OCI-LY7 (cell line): ENCODE data around the gene NLGN1. TPM values are rescaled to one million over a fixed set of nuclear protein-coding genes. Genes with fewer than 3 reads are reported as not detected.

Experiments
- BruUV-seq: library from RNA; stranded (reverse); fragments of 400-500 nt; replicated peaks from 2 replicates; lab custom pipeline; 2021; lab: Mats Ljungman, UMichigan
- CTCF ChIA-PET: fragments of 300-600 bp; sonication (Branson Sonifier 250); formaldehyde crosslinking; loops from one replicate; lab custom pipeline; 2022; ENCODE audit warnings: antibody characterized with exemption; ENCODE audit not compliant: unreplicated experiment; lab: Charles Lee
- POLR2A ChIA-PET: fragments of 300-600 bp; sonication (Branson Sonifier 250); formaldehyde crosslinking; loops from one replicate; lab custom pipeline; 2022; ENCODE audit warnings: antibody characterized with exemption; lab: Charles Lee
- DNase-seq: peaks from one replicate; pipeline ENCODE4 v3.0.0-alpha.2; 2015; ENCODE audit warnings: low spot score
- H2AFZ ChIP-seq: fragments of 200-600 bp; sonication (generic), shearing (Covaris generic); 2 replicates; pipeline ENCODE4 v1.6.1; 2014; ENCODE audit warnings: mild to moderate bottlenecking, antibody characterized with exemption, low read length, moderate library complexity
- H3K27ac ChIP-seq: fragments of 200-600 bp; sonication (generic); 2 replicates; pipeline ENCODE4 v1.5.1; 2014; ENCODE audit warnings: mixed run types, low read depth, mild to moderate bottlenecking, moderate library complexity, low read length, inconsistent platforms; ENCODE audit not compliant: poor library complexity, severe bottlenecking
- H3K36me3 ChIP-seq: fragments of 200-600 bp; sonication (generic); 2 replicates; pipeline ENCODE4 v1.6.1; 2014; ENCODE audit warnings: mild to moderate bottlenecking, antibody characterized with exemption, low read length, moderate library complexity, mixed read lengths; ENCODE audit not compliant: insufficient read depth
- H3K4me1 ChIP-seq: fragments of 200-600 bp; sonication (generic); 2 replicates; pipeline ENCODE4 v1.5.1; 2014; ENCODE audit warnings: mild to moderate bottlenecking, low read length; ENCODE audit not compliant: insufficient read depth, poor library complexity, severe bottlenecking
- H3K4me2 ChIP-seq: fragments of 200-600 bp; sonication (generic); 2 replicates; pipeline ENCODE4 v1.6.1; 2014; ENCODE audit warnings: mild to moderate bottlenecking, low read length
- H3K4me3 ChIP-seq: fragments of 200-600 bp; sonication (generic); 2 replicates; pipeline ENCODE4 v1.5.1; 2014; ENCODE audit warnings: mild to moderate bottlenecking, low read depth, low read length; ENCODE audit not compliant: poor library complexity, severe bottlenecking
- H3K79me2 ChIP-seq: fragments of 200-600 bp; sonication (generic); 2 replicates; pipeline ENCODE4 v1.6.1; 2016; ENCODE audit warnings: low read depth, mild to moderate bottlenecking, low read length, moderate library complexity, mixed read lengths; ENCODE audit not compliant: insufficient read depth
- H3K9me2 ChIP-seq: fragments of 200-600 bp; sonication (generic); 2 replicates; pipeline ENCODE4 v1.6.1; 2016; ENCODE audit warnings: mild to moderate bottlenecking, low read length, mixed read lengths; ENCODE audit not compliant: insufficient read depth
- H3K9me3 ChIP-seq: fragments of 200-600 bp; sonication (generic); 2 replicates; pipeline ENCODE4 v1.6.1; 2014; ENCODE audit warnings: mild to moderate bottlenecking, mixed run types, low read length, mixed read lengths
- H4K20me1 ChIP-seq: fragments of 200-600 bp; sonication (generic); 2 replicates; pipeline ENCODE4 v1.6.1; 2014; ENCODE audit warnings: mild to moderate bottlenecking, antibody characterized with exemption, low read length, moderate library complexity, mixed read lengths; ENCODE audit not compliant: insufficient read depth
- EZH2phosphoT487 ChIP-seq: fragments of 200-600 bp; sonication (generic); IDR thresholded peaks from 2 replicates; pipeline ENCODE4 v1.6.1; 2018; ENCODE audit warnings: low read depth, borderline replicate concordance, mild to moderate bottlenecking, mixed run types, antibody characterized with exemption, low read length, moderate library complexity, mixed read lengths
- intact Hi-C: fragments of 100-400 bp; cut with micrococcal nuclease; formaldehyde crosslinking; loops from one replicate; pipeline ENCODE4 v1.10.0; 2022; ENCODE audit not compliant: unreplicated experiment
- total RNA-seq, 2 experiments: library from RNA; depleted of rRNA in 1 of 2; stranded (reverse); fragments of >200 nt in 1 of 2; shearing (Covaris generic) in 1 of 2; gene quantifications; 2 replicates each; pipeline ENCODE4 v1.2.3, GENCODE V29; 2014 to 2022
- TF ChIP-seq, protein P1 (sequence below): fragments of 200-600 bp; sonication (generic); conservative IDR thresholded peaks from 2 replicates; pipeline ENCODE4 v1.5.1; 2014; ENCODE audit warnings: mild to moderate bottlenecking, antibody characterized with exemption, low read length, moderate library complexity, mixed read lengths

NLGN1 gene
- total RNA-seq, 2 experiments from 2014 or later: not detected

- H4K20me1 ChIP-seq: no peaks in the 10 kb centered on the region
- no peaks in the 10 kb centered on the region for H3K36me3 ChIP-seq
- no TSS peak for BruUV-seq
- no peak overlapping the region for H3K4me3 ChIP-seq
- H3K9me3 ChIP-seq: no peaks in the 10 kb centered on the region
- TF ChIP-seq EZH2phosphoT487: no peak
- TF ChIP-seq, protein P1, sequence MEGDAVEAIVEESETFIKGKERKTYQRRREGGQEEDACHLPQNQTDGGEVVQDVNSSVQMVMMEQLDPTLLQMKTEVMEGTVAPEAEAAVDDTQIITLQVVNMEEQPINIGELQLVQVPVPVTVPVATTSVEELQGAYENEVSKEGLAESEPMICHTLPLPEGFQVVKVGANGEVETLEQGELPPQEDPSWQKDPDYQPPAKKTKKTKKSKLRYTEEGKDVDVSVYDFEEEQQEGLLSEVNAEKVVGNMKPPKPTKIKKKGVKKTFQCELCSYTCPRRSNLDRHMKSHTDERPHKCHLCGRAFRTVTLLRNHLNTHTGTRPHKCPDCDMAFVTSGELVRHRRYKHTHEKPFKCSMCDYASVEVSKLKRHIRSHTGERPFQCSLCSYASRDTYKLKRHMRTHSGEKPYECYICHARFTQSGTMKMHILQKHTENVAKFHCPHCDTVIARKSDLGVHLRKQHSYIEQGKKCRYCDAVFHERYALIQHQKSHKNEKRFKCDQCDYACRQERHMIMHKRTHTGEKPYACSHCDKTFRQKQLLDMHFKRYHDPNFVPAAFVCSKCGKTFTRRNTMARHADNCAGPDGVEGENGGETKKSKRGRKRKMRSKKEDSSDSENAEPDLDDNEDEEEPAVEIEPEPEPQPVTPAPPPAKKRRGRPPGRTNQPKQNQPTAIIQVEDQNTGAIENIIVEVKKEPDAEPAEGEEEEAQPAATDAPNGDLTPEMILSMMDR: no peak
- H3K4me2 ChIP-seq: no peak overlapping the region
- no peaks in the 10 kb centered on the region for H3K9me2 ChIP-seq
- H3K79me2 ChIP-seq: no peaks in the 10 kb centered on the region
- no peaks in the 10 kb centered on the region for H3K4me1 ChIP-seq
- no peak overlapping the region for H2AFZ ChIP-seq
- no peak for DNase-seq
- H3K27ac ChIP-seq: no peak overlapping the region
- POLR2A ChIA-PET: no interaction called here
- intact Hi-C loops: no loop called here
- CTCF ChIA-PET: no interaction called here
Measured at GRCh38 chr3:173819368-173819767, 421.8 kb downstream of the NLGN1 start.

DNA sequence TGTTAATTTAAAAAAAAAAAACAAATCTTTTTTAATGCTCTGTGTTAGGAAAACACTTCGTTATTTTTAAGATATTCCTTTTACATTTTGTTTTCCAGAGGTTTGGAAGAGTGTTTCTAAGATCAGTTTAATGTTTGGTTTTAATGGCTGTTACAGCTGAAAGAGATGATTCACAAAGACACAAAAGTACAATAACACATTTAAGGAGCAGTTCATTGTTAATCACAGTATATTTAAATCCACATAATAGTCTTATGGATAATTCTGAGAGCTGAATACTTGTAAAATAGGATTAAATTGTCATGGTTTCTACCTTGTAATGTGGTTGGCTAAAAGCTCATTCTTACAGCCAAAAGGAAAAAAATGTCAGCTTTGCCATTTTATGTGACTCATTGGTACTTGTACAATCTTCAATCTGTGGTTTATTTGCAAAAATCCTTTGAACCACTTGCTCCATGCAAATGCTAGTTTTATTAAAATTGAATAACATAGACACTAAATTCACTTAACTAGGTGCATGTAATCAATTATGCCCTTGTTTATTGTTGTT, 426.4 kb downstream of the NLGN1 start:
- intact Hi-C loops: no loop called here

GRCh38 chr3:173825730-173826129, 428.2 kb downstream of the NLGN1 start:
- no peak for DNase-seq
- Histone ChIP-seq H3K36me3 (no peaks in the 10 kb centered on the region), H3K27ac (no peak overlapping the region), H3K9me2 (no peaks in the 10 kb centered on the region), H4K20me1 (no peaks in the 10 kb centered on the region), H3K4me2 (no peak overlapping the region), H3K79me2 (no peaks in the 10 kb centered on the region), H2AFZ (no peak overlapping the region), H3K9me3 (no peaks in the 10 kb centered on the region), H3K4me1 (no peaks in the 10 kb centered on the region), H3K4me3 (no peak overlapping the region)
- ChIA-PET CTCF (no interaction called here), POLR2A (interaction anchor here (0.6 kb wide), 1 partner anchor 14 kb away, joined by 3 read pairs; no protein-coding TSS in a partner anchor)
- intact Hi-C loops: no loop called here
- BruUV-seq: no TSS peak
- TF ChIP-seq, protein P1: no peak
- TF ChIP-seq EZH2phosphoT487: no peak

More for the DNA sequence above, 426.4 kb downstream of the NLGN1 start:
- DNase-seq: no peak
- Histone ChIP-seq H3K9me3 (no peaks in the 10 kb centered on the region), H3K79me2 (no peaks in the 10 kb centered on the region), H3K4me1 (no peaks in the 10 kb centered on the region), H3K9me2 (no peaks in the 10 kb centered on the region), H3K4me2 (no peak overlapping the region), H2AFZ (no peak overlapping the region), H4K20me1 (no peaks in the 10 kb centered on the region), H3K27ac (no peak overlapping the region), H3K4me3 (no peak overlapping the region), H3K36me3 (no peaks in the 10 kb centered on the region)
- ChIA-PET POLR2A (interaction anchor here (0.7 kb wide), 1 partner anchor 131 kb away, joined by 4 read pairs; no protein-coding TSS in a partner anchor), CTCF (no interaction called here)
- no TSS peak for BruUV-seq
- no peak for TF ChIP-seq EZH2phosphoT487
- TF ChIP-seq, protein P1: no peak
